T-helper 2 cell (primary cell): ENCODE results near the gene DUSP11.
"Not testable (repeated sequence)": the region's sequence is repeated elsewhere in the genome, so short reads cannot be mapped to it uniquely, and the experiment has no call there.

Source experiments
- DNase-seq, 5 experiments: peaks; one replicate each; pipeline versions ENCODE4 v3.0.0 to v3.0.0-alpha.2; 2012 to 2022
- total RNA-seq, 2 donors: gene quantifications; one replicate each; lab custom pipeline; 2026; lab: John Stamatoyannopoulos, UW

DUSP11 gene
- total RNA-seq: 43.3 to 44.7 reads per million in 2 donors

DNA sequence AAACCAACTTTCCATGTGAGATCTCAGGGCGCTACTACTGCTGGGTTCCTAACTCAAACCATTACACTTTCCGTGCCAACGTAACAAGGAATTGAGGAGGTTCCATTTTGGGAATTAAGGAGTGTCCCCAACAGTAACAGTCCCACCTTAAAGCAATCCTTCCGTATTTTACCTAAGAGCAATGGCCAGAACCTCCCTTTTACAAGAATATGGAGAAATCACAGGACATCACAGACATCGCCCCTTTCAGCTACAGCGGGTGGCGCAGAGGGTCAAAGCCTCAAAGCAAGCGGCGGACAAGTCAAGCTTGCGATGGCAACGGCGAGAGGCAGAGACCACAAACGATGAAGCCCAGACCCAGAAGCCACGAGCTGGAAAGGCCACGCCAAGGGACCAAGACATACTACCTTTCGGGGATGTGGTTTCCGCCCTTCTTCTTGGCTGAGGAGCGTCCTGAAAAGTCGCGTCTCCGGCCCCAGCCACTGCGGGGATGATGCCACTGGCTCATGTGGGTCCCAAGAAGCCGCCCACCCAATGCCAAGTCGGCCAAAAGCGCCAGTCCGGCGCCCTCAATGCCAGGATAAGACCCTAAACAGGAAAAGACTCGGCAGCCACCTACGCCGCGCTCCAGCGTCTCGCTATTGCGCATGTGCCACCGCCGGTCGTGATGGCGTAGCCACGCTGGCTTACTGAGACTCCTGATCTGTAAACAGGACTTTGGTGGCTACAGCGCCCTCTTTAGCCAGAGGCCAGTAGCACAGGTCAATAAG lies at the start of gene DUSP11:
TSS of gene DUSP11 (minus strand) at position 637 of the 770 bp plus-strand sequence. CDS start at position 508, 129 bp downstream.
- DNase-seq: peak; percentile 91 to 98 (median 93)

DNA sequence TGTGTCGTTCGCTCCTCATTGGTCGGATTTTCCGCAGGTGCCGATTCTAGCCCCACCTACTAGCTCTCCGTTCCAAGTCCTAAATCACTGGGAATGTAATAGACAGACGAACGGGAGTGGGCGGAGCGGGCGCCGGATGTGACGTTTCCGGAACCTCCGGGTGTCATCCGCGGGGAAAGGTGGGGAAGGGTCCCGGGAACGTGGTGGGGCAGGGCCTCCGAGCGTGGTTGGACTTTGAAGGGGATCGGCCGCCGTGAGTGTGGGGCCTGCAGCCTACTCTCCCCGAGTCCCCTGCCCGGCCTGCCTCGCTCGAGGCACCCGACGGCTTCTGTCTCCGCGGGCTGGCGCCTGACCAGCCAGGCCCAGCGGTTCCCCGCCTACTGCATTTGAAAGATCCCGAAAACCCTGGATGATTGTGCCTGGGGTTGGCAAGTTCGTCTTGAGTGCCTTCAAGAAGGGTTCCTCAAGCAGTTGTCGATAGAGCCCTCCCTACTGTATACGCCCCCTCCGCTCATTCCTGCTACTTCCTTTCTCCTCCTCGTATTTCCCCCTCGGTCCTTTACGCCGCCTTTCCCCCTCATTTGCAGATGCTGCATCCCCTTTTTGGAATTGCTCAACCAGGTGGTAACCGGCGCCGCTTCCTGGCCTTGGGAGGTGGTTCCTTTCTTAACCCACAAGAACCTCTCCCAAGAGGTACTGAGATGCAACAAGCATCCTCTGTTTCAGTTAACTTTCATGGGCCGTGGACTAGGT lies 49.1 kb upstream of the DUSP11 start, which contains the start of gene STAMBP:
TSS of gene STAMBP (plus strand) at position 144 of the 753 bp plus-strand sequence. CDS start 1,896 bp downstream, outside the sequence.
- peak; percentile 74 to 96 (median 89) for DNase-seq

DNA sequence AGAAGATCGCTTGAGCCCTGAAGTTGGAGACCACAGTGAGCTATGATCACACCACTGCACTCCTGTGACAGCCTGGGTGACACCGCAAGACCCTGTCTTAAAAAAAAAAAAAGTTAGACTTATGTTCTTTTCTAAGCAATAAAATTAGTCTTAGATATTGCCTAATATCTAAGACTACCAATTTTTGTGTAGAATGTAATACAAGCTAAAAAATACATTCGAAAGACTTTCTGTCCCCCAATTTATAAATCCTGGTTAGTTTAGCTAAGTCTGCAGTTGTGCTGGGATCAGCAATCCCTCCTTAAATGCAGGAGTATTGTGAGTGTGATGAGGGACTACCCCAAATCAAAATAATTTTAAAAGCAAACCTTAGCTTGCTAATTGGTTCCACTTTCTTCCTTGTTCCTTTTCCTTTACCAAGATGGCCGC lies 48.5 kb upstream of the DUSP11 start:
- DNase-seq: no peak

GRCh38 chr2:73827660-73828388 lies 47.9 kb upstream of the DUSP11 start:
- DNase-seq: no peak

DNA sequence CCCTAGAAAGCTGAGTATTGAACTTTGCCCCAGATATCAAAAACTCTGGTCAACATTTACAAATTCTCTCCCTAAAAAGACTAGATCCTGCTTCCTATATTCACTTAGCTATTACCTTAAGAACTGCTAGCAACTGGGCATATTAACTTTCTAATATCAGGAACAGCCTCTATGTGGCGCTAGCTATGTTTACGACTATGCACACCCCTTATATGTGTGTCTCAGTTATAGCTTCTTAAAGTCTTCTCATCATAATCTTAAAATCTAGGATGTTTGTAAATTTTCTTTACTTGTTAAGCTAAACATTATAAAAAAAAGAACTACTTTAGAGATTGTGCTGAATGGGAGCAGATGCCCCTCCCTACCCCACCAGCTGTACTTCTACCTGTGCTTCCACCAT lies 47.1 kb upstream of the DUSP11 start:
- peak in 1 of 5 experiments; percentile 62 for DNase-seq

- DNase-seq: no peak
Measured at GRCh38 chr2:73825408-73825807, 45.5 kb upstream of the DUSP11 start.

GRCh38 chr2:73823916-73824523 lies 44.1 kb upstream of the DUSP11 start:
- peak in 2 of 5 experiments; percentile 32 to 77 for DNase-seq

- no peak for DNase-seq
Measured at GRCh38 chr2:73823416-73823815, 43.5 kb upstream of the DUSP11 start.

GRCh38 chr2:73822991-73823390 lies 43.1 kb upstream of the DUSP11 start:
- DNase-seq: no peak

DNA sequence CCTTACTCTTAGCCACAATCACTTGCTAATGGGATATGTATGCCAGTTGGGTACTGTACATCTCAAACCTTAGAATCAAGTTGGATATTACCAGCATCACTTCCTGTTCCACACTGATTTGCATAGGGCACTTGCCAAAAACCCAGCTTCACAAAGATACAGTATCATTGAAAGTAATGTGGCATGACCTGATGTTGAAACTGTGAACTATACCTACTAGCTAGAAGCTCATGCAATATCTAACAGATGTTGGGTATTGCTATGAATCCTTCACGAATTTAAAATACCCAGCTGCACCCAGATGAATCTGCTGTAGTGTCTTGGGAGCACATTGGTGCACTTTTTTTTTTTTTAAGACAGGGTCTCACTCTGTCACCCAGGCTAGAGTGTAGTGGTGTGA lies 42.4 kb upstream of the DUSP11 start:
- DNase-seq: peak in 1 of 5 experiments; percentile 52

DNA sequence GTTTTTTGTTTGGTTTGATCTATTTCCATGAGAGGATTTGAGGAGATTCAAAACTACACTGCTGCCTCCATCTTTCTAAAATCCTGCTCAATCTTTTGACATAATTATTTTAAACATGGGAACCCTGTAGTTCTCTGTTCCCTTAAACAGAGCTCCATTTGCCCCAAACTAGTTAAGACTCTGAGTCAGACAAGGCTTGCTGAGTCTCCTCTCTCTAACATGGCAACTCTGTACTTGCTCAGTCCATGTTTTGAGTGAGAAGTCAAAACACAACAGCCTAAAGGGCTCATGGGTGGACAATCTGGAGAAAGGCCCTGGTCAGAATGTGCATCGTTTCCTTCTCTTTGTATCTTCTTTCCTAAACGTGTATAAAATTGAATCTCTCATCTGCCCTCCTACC lies 41.8 kb upstream of the DUSP11 start:
- no peak for DNase-seq

DNA sequence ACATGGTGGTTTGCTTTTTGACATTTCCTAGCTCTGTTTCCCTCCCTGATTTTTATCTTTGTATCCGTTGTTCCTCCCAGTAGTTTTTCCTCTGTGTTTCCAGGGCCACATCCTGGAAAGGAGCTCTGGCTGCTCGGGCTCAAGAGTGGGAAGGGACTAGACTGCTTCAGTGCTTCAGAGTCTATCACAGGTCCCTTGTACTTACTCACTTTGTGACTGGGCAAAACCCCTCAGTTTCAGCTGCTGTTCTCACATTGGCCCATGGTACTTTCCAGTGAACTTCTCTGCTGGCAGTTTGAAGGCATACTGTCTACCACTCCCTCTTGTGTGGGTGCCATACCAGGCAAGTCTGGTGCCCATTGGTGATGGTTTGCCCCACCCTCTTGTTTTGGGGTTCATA lies 41.3 kb upstream of the DUSP11 start:
- DNase-seq: peak in 1 of 5 experiments; percentile 67

DNA sequence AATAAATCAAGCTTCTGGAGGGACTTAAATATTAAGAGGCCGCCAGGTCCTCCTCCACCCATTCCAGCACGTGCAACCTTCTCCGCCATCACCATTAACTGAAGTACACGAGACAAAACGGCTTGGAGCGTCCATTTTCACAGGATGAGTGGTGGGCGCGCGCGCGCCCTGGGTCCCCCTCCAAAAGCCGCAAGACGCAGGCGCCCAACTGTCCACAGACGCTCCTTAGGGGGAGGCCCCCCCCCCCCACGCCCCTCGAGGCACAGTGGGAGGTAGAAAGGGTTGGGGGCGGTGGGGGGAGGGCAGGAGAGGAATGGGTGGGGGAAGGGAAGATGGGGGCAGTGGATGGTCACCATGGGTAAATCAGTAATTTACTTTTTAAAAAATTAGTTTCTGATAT lies 38.4 kb upstream of the DUSP11 start:
- DNase-seq: no peak

GRCh38 chr2:73812635-73813034 lies 32.7 kb upstream of the DUSP11 start:
- no peak for DNase-seq

DNA sequence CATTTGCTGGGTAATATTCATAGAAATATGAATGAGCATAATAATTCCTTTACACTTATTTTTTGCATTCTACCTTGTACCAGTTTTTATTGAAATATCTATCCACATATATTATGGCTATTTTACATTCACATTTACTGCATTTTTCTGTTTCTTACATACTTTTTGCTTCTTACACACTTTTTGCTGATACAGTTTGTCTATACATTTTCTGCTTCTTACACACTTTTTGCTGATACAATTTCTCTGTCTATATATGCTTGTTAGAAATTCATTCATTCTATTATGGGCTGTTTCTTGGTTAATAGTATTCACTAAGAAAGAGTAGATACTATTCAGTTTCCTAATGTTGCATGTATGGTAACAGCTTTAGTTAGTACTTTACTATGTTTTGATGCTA lies 32.0 kb upstream of the DUSP11 start:
- no peak for DNase-seq

DNA sequence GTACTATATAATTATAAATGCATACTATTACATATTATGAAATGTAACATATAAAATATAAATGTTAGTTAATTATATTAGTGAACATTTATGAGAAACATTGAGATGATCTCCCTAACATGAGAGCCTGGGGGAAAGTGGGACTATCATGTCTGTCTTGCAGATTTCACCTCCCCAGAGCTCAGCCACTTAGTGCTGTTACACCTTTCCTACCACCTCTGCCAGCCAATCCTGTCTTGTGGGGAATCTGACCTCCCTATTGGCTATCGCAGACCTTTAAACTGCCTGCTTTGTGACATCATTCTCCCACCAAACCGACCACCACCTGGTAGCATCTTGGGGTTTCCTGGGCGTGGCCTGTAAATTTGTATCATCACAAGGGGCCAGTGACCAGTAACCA lies 4.0 kb upstream of the DUSP11 start, which contains the start of gene C2orf78:
TSS of gene C2orf78 (plus strand) at position 301 of the 400 bp plus-strand sequence. CDS start 127 bp downstream, outside the sequence.
- not testable (repeated sequence) for DNase-seq

DNA sequence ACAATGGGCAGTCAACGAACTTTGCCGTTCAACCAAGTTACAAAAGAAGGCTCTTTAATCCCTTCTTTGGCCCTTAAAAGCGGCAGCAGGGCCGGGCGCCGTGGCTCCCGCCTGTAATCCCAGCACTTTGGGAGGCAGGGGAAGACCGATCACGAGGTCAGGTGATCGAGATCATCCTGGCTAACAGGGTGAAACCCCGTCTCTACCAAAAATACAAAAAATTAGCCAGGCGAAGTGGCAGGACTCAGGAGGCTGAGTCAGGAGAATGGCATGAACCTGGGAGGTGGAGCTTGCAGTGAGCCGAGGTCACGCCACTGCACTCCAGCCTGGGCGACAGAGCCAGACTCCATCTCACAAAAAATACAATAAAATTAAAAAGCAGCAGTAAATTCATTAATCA lies 3.5 kb upstream of the DUSP11 start:
- DNase-seq: not testable (repeated sequence)

GRCh38 chr2:73780237-73780582 lies 307 bp upstream of the DUSP11 start:
- no peak for DNase-seq

- not testable (repeated sequence) for DNase-seq
Measured at GRCh38 chr2:73778867-73779466, 936 bp downstream of the DUSP11 start.

DNA sequence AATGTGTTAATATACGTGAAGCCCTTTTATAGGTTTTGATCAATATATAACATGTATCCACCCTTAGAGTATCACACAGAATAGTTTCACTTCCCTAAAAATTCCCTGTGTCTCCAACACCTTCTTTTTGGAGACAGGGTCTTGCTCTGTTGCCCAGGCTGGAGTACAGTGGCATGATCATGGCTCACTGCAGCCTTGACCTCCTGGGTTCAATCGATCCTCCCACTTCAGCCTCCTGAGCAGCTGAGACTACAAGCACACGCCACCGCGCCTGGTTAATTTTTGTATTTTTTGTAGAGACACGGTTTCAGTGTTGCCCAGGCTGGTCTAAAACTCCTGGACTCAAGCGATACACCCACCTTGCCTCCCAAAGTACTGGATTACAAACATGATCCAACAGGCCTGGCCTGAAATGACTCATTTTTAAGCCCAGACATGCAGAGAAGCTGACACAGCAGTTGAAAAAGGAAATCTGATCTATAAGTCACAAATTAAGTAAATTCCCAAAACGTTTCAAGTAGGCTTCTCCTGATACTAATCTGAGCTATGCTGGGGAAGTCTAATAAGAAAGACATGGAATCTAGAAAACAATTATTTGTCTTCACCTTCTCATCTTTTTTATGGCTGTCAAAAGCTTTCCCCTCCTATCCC lies 2.9 kb downstream of the DUSP11 start:
- no peak for DNase-seq

DNA sequence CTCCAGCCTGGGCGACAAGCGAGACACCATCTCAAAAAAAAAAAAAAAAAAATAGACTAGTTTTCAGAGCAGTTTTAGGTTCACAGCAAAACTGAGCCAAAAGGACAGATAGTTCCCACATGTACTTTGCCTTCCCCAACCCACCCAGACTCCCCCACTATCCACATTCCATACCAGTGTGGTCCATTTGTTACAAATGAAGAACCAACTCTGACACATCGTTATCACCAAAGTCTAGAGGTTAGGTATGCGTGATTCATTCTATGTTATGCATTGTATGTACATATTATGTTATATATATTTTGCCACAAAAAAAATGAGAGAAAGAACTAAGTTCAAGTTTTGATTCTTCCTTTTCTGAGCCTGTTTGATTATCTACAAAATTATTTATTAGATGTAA lies 3.5 kb downstream of the DUSP11 start:
- DNase-seq: no peak
